ENCODE data around the gene CRYZL1. TPM values are rescaled to one million over a fixed set of nuclear protein-coding genes. Genes with fewer than 3 reads are reported as not detected.
"Not testable (repeated sequence)": the region's sequence is repeated elsewhere in the genome, so short reads cannot be mapped to it uniquely, and the experiment has no call there.

Gene CRYZL1
- total RNA-seq, 2 donors from 2014 or later: 31.5 to 36.0 TPM

GRCh38 chr21:33622253-33622652 is 19.3 kb downstream of the CRYZL1 start:
- Histone ChIP-seq H3K9me3 (no peaks in the 10 kb centered on the region), H3K36me3 (peaks cover 7% of the 10 kb centered on the region), H3K27me3 (no peaks in the 10 kb centered on the region), H3K9ac (ENCODE audit: low read depth in 2 of 2, low read length in 2 of 2) (no peak overlapping the region), H3K4me3 (no peak overlapping the region), H3K4me1 (no peaks in the 10 kb centered on the region), H3K27ac (no peak overlapping the region)
- intact Hi-C loops (cut with DNase I): no loop called here
- no peak for DNase-seq
- TF ChIP-seq CTCF (IDR thresholded peaks at IDR 0.05): no peak

- Histone ChIP-seq H3K36me3 (peaks cover 7% of the 10 kb centered on the region), H3K27ac (no peak overlapping the region), H3K9ac (ENCODE audit: low read depth in 2 of 2, low read length in 2 of 2) (no peak overlapping the region), H3K4me1 (no peaks in the 10 kb centered on the region), H3K27me3 (no peaks in the 10 kb centered on the region), H3K9me3 (no peaks in the 10 kb centered on the region), H3K4me3 (no peak overlapping the region)
- intact Hi-C loops (cut with DNase I): no loop called here
- TF ChIP-seq CTCF (IDR thresholded peaks at IDR 0.05): no peak
- no peak for DNase-seq
Observed at GRCh38 chr21:33619726-33620125, 21.8 kb downstream of the CRYZL1 start.

- no peaks in the 10 kb centered on the region for H3K9me3 ChIP-seq
- no peak overlapping the region for H3K9ac ChIP-seq (ENCODE audit: low read depth in 2 of 2, low read length in 2 of 2)
- H3K27me3 ChIP-seq: no peaks in the 10 kb centered on the region
- H3K4me3 ChIP-seq: no peak overlapping the region
- intact Hi-C loops (cut with DNase I): no loop called here
- DNase-seq: no peak
- TF ChIP-seq CTCF (IDR thresholded peaks at IDR 0.05): no peak
- H3K4me1 ChIP-seq: no peaks in the 10 kb centered on the region
- H3K36me3 ChIP-seq: peaks cover 6% of the 10 kb centered on the region
- H3K27ac ChIP-seq: no peak overlapping the region
Observed at GRCh38 chr21:33618407-33618806, 23.1 kb downstream of the CRYZL1 start.

- H3K27me3 ChIP-seq; H3K4me1 ChIP-seq; H3K36me3 ChIP-seq; H3K9me3 ChIP-seq; H3K9ac ChIP-seq (ENCODE audit: low read depth in 2 of 2, low read length in 2 of 2); H3K27ac ChIP-seq; H3K4me3 ChIP-seq; DNase-seq; intact Hi-C loops (cut with DNase I): not testable (repeated sequence)
Observed at GRCh38 chr21:33617565-33617964, 24.0 kb downstream of the CRYZL1 start.

GRCh38 chr21:33611006-33611744 is 30.4 kb downstream of the CRYZL1 start:
- Histone ChIP-seq H3K27me3 (no peaks in the 10 kb centered on the region), H3K4me1 (no peaks in the 10 kb centered on the region), H3K9me3 (no peaks in the 10 kb centered on the region), H3K4me3 (no peak overlapping the region), H3K27ac (no peak overlapping the region), H3K36me3 (no peaks in the 10 kb centered on the region), H3K9ac (ENCODE audit: low read depth in 2 of 2, low read length in 2 of 2) (no peak overlapping the region)
- intact Hi-C loops (cut with DNase I): no loop called here
- DNase-seq: no peak
- TF ChIP-seq CTCF (IDR thresholded peaks at IDR 0.05): no peak

- Histone ChIP-seq H3K9ac (ENCODE audit: low read depth in 2 of 2, low read length in 2 of 2) (no peak overlapping the region), H3K4me3 (no peak overlapping the region), H3K36me3 (no peaks in the 10 kb centered on the region), H3K27me3 (no peaks in the 10 kb centered on the region), H3K27ac (no peak overlapping the region), H3K9me3 (no peaks in the 10 kb centered on the region), H3K4me1 (no peaks in the 10 kb centered on the region)
- no peak for DNase-seq
- no peak for TF ChIP-seq CTCF (IDR thresholded peaks at IDR 0.05)
- intact Hi-C loops (cut with DNase I): loop anchor here (10.0 kb wide), 1 partner anchor 286 kb away; no protein-coding TSS in a partner anchor
Observed at GRCh38 chr21:33608559-33608958, 33.0 kb downstream of the CRYZL1 start.

Measured in colonic mucosa (tissue), 4 donors.